GM18499 (cell line): ENCODE measurements around the gene LEAP2.

Experiments
- ATAC-seq: cut with Tn5 transposase; IDR thresholded peaks from one replicate; pipeline ENCODE4 v1.9.1; 2021; ENCODE audit warnings: moderate number of reproducible peaks; ENCODE audit not compliant: insufficient read depth, unreplicated experiment

Gene LEAP2, protein sequence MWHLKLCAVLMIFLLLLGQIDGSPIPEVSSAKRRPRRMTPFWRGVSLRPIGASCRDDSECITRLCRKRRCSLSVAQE

DNA sequence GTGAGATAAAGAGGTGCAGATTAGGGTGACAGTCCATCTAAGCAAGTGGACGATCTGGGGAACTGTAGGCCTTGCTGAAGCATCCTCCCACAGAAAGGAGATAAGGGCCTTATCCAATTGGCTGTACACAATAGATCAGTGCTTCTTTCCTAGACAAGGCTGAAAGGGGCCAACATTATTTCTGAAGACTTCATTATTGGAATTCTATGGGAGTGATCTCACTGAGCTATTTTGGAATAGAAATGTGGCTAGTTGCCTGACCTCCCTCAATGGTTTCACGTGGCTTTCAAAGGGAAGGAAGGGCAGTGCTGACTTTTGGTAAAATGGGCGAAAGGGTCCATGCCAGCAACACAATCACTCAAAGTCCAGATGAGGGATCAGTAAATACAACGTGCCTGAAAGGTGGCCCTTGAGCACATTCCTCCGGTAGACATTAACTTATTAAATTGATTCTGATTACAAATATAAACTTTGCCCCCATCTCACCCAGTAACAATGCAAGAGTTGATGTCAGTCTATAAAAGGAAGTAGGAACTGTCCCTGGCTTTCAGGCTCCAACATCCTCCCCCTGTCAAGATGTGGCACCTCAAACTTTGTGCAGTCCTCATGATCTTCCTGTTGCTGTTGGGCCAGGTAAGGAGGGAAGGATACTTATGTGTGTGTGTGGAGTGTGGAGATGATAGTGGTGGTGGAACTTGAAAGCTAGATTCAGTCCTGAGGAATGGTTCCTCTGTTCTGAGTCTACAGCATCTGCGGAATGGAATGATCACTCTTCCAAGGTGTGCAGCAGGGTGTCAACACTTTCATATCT, at the start of gene LEAP2:
LEAP2 (plus strand) TSS at position 550 of the 811 bp plus-strand sequence; CDS start at position 577, 27 bp downstream.
- ATAC-seq = no peak

GRCh38 chr5:132824426-132824825, 49.0 kb upstream of the LEAP2 start:
- no peak for ATAC-seq

DNA sequence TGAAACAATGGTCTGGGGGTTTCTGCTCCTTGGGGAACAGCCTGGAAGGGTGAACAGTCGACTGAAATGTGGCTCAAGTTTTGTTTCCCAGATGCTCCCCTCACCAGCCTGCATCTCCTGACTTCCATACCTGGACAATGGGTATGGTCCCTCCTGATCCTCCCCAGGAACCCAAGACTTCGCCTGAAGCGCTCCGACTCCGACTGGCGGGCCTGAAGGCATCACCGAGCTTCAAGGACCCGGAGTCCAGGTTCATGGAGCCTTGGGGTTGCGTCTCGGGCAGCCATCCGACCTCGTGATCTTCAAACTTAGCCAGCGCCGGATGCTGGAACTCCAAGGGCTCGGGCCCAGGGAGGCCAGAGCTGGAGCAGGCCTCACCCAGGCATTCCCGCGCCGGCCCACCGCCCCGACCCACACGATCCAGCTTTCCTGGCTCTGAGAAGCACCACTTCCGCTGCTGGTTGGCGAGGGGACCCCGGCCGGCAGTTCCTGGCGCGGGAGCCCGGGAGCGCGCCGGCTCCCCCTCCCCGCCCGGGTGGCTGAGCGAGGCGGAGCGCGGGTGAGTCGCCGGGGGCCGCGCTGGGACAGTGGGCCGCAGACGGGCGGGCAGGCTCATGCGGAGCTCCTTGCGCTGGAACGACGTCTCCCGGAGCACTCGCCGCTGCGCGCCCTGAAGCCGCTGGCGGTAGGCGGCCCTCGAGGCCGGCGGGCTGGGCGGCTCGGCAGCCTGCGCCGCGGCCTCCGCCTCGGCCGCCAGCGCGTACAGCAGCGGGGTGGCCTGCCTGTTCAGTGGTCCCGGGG, 48.2 kb upstream of the LEAP2 start:
- ATAC-seq = no peak

- ATAC-seq = no peak
These were observed 47.6 kb upstream of the LEAP2 start for GRCh38 chr5:132825834-132826391.

DNA sequence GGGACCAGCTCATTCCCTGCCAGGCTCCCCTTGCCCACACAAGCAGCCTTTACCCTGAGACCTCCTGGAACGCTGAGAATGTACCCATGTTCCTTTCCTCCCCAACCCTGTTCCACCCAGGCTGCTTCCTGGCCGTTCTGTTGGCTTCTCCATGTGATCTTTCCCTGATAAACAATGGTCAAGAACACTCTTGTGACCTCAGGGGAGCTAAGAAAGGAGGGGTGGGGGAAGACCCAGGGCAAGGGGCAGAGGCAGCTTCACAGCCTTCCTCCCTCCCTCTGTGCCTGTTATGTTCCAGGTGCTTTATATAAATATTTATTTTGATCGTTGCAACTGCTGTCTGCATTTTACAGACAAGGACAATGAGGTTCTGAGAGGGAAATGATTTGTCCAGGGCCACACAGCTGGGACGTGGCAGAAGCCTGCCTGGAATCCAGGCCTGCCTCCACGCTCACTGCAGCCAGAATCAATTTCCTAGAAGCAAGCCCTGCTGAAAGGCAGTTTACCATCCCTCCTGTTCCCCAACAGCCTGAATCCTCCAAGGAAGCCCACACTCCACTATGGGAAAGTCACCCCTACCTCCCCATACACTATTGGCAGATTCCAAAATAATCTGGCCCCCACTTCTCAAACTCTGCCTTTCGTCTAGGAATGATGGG, 46.9 kb upstream of the LEAP2 start:
- no peak for ATAC-seq

DNA sequence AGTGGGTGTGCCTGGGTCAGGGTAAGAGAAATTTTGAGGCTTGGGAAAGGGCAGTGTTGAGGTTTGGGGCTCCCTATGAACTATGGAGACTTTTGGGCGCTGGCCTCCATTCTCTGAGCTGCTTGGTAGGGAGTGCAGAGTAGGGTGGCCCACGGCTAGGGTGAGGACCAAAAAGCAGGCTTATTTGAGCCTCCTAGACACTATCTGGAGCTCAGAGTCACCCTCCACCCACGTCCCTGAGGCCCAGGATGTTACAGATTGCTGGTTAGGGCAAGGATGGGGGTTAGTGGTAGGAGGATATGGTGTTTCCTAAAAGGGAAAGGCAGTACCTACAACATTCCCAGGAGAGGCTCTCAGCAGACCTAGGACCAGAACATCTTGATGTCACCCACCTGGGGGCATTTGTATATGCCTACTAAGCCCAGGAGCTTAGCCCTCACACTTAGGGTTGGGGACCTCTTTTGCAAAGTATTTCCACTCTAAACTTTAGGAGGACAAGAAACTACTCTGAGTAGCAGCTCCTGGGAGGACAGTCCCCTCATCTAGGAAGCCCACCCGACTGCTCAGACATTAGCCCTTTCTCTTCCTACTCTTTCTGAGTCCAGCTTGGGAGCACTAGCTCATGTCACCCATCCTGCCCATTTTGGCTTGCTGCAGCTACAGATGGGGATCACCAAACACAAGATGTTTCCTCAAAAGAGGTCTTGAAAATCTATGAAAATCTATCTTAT, 45.4 kb upstream of the LEAP2 start:
- no peak for ATAC-seq

DNA sequence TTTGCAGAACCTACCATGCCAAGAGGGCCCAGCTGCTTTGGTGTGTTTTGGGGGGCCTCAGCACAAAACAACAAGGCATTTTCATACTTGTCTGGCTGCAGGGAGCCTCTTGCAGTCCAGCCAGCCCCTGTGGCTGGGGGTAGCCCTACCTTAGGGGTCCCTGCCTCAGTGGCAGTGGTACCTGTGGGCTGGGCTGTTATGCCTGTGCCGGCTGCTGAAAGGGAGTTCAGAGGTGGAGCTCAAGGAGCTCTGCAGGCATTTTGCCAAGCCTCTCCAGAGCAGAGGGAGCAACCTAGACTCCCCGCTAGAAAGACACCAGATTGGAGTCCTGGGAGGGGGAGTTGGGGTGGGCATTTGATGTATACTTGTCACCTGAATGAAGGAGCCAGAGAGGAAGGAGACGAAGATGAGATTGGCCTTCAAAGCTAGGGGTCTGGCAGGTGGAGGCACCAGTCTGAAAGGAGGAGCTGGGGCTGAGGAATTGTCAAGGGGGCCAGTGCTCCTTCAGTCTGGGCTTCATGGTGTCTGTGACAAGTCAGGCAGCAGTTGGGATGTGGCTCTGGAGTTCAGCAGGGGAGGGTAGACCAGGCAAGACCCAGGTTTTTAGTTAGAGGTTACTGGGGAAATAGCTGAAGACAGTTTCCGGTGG, 44.5 kb upstream of the LEAP2 start:
- ATAC-seq = no peak

DNA sequence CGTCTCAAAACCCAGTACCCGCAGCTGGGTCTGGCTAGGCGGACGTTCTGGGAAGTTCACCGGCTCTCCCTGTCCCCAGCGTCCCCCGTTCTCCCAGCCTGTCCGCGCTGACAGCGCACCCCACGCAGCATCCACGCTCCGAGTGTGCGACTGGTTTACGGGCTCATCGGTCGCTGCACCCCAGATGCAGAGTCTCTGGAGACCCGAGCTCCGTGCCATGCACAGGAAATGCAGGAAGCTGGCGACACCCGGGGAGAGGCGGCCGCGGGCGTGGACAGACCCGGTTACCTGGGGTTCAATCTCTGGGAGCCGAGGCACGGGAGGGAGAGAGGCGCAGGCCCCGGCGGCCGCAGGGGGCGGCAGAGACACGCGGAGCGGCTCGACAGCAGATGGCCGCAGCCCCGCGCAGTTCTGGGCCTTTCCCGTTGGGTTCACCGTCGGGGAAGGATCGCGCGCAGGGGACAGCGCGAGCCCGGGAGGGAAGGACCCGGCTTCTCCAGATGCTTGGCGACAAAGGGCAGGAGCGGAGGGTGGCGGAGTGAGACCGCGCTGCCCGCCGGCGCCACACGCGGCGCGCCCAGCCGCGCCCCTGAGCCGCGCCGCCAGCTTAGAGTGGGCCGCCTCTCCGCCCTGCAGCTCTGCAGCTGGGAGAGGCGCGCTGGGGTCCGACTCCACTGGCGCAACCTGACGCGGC, 43.6 kb upstream of the LEAP2 start:
- no peak for ATAC-seq

- ATAC-seq = no peak
These were observed 42.9 kb upstream of the LEAP2 start, which contains the start of gene SHROOM1 for GRCh38 chr5:132830436-132831094. Gene SHROOM1 (minus strand): TSS chr5:132830647. CDS start chr5:132826140, 4,507 bp downstream.

DNA sequence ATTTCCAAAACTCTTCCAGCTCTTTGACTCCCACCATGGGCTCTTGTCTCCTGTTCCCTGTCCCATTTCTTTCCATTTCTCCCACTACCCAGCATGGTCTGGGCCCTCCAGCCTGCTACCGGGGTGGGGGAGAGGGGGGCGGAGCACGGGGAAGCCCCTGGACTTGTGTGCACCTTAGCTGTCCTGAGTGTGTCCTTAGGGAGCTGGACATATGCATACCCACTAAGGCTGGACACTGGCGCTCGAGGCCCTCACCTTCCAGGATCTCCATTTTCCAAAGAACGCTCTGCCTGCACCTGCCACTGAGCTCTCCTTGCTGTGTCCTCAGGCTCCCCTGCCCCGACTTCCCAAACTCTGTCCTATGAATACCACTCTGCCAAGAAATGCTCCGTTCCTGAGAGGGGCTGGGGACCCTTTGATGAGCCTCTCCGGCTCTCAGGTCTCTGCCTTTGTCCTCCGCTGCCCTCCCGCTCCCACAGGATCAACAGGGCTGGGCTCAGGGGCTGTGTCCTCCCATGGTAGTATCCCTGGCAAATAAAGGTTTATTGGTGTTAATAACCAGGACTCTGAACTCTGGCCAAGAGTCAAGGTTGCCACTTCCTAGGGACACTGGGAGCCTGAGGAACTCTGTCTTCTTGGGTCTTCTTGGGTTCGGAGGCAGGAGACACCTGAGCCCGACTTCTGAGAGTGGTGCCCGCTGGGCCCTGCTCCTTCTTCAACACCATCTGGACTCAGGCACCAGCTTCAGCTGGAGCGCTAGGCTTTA, 42.2 kb upstream of the LEAP2 start:
- no peak for ATAC-seq

DNA sequence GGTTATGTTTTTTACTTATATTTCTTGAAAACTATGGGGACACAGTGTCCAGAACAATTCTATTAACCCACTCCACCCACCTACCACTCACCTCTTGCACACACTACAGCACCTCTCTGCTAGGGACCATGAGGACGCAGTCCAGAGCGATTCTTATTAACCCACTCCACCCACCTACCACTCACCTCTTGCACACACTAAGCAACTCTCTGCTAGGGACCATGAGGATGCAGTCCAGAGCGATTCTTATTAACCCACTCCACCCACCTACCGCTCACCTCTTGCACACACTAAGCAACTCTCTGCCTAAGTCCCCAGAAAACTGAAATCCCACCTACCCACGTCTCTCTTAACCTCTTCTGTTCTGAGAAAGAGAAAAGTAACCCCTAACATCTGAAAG, 40.9 kb upstream of the LEAP2 start:
- ATAC-seq = no peak

GRCh38 chr5:132834057-132834456, 39.4 kb upstream of the LEAP2 start:
- ATAC-seq = no peak

GRCh38 chr5:132836852-132837251, 36.6 kb upstream of the LEAP2 start:
- ATAC-seq = no peak

DNA sequence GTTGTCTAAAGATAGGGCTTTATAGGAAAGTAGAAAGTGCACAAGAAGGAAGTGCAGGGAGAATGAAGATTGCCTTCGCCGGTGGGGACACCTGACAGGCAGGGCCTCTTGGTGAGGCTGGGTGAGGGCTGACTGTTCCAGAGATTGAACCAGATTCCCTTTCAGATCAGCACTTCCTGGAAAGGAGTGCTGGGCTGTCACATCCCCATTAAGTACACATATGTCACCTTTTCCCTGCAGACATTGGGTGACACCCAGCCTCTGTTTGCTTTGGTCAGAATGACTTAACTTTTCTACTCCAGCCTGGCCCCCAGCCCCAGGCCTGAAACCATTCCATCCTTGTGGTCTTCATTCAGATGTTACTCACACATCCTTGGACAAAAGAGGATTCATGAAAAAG, 35.6 kb upstream of the LEAP2 start:
- ATAC-seq = no peak

DNA sequence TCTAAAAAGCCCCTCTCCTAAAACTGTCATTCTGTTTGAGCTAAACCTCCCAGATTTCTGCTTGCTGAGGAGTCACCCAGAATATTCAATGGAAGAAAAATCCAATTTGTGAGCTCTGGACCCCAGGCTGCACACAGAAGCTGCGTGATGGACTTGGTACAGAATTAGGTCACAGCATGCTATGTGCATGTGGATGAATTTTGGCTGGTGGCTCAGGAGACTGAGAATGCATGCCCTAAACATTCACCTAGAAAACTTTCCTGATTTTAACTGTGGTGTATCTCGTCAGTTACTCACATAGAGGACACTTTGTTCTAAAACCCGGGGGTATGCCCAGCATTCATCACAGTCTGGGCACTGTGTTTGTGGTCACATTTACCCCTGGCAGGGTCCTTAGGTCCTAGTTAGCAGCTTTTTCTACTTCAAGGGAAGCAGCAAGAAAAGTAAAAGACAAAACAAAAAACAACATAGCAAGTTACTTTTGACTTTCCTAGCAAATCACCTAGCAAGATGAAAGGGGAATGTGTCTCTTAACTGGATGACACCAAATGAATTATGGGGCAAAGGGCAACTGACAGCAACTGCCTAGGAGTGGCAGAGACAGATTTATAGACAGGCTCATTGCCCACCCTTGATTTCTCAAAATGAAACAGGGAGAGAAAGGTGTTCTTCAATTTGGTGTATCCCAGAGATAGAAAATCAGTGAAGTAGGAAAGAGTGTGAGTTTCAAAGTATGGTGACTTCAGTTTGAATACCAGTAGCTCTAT, 34.8 kb upstream of the LEAP2 start:
- ATAC-seq = no peak

DNA sequence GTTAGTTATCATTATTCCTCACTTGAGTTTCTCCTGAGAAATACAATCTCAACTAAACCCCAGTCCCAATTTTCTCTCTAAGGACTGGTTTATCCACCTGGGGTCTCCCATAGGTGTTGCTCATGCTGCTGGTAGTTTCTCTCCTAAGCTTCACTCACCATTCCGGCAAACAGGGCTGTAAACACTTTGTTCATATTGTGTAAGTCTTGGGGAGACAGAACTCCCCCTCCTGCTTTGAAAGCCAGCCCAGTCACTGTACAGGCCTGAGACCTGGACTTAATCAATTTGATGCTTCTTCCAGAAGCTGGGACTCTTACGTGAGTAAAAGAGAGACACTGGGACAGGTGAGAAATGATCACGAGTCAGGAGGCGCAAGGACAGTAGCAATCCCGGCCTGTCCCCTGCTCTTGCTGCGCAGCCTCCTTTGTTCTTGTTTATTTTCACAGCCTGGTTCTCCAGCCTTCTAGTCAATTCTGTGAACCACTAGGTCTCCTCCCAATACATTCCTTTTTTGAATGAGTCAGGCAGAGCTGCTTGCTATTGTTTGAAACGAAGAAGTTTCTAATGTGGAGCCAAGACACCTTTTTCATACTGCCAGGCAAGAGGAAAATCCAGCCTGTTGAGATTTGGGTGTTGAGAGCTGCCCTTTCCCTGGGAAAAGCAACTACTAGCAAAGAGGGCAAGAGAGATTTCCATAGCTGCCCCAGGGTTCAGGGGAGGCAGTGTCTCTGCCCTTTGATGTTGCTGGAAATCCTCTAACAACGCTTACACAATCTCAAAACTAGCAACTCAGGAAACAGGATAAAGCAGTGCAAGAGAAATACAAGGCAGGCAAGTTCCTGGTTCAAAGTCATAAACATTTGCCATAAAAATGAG, 33.8 kb upstream of the LEAP2 start:
- ATAC-seq = no peak
